Astrocyte of the spinal cord (primary cell): ENCODE data around the gene ADAM8.
"Not testable (repeated sequence)": the region's sequence is repeated elsewhere in the genome, so short reads cannot be mapped to it uniquely, and the experiment has no call there.

Experiments
- DNase-seq: peaks from one replicate; pipeline ENCODE4 v3.0.0; 2011; ENCODE audit warnings: low read depth, low spot score
- H3K4me3 ChIP-seq: 2 replicates; pipeline ENCODE4 v1.5.1; 2011; ENCODE audit warnings: low read depth, mild to moderate bottlenecking, low read length, moderate library complexity
- CTCF ChIP-seq: IDR thresholded peaks from 2 replicates; pipeline ENCODE4 v1.5.1; 2012; ENCODE audit warnings: low read depth, mild to moderate bottlenecking, low read length, inconsistent platforms
- in situ Hi-C: cut with HindIII; loops from 2 replicates; pipeline ENCODE4 v1.10.0; 2017; ENCODE audit warnings: low sequenced_read_pairs

Gene ADAM8

GRCh38 chr10:133226251-133226808, 50.3 kb downstream of the ADAM8 start:
- H3K4me3 ChIP-seq: no peak overlapping the region
- no peak for TF ChIP-seq CTCF
- no peak for DNase-seq
- in situ Hi-C loops: no loop called here

- TF ChIP-seq CTCF: no peak
- no peak overlapping the region for H3K4me3 ChIP-seq
- no peak for DNase-seq
- in situ Hi-C loops: no loop called here
Observed at GRCh38 chr10:133225707-133226191, 50.9 kb downstream of the ADAM8 start.

GRCh38 chr10:133224756-133225372, 51.8 kb downstream of the ADAM8 start:
- no peak for DNase-seq
- in situ Hi-C loops: no loop called here
- no peak overlapping the region for H3K4me3 ChIP-seq
- TF ChIP-seq CTCF: no peak

- no peak for TF ChIP-seq CTCF
- H3K4me3 ChIP-seq: no peak overlapping the region
- no peak for DNase-seq
- in situ Hi-C loops: no loop called here
Observed at GRCh38 chr10:133224076-133224475, 52.6 kb downstream of the ADAM8 start.

- DNase-seq, H3K4me3 ChIP-seq, in situ Hi-C loops: not testable (repeated sequence)
Observed at GRCh38 chr10:133221756-133222155, 54.9 kb downstream of the ADAM8 start.

- H3K4me3 ChIP-seq: no peak overlapping the region
- TF ChIP-seq CTCF: no peak
- in situ Hi-C loops: no loop called here
- no peak for DNase-seq
Observed at GRCh38 chr10:133221331-133221730, 55.3 kb downstream of the ADAM8 start.

- no peak for DNase-seq
- no peak for TF ChIP-seq CTCF
- no peak overlapping the region for H3K4me3 ChIP-seq
- in situ Hi-C loops: no loop called here
Observed at GRCh38 chr10:133219782-133220181, 56.9 kb downstream of the ADAM8 start.
